K562 (cell line): Measurements from ENCODE around the gene TMEM184C. TPM values are rescaled to one million over a fixed set of nuclear protein-coding genes. Genes with fewer than 3 reads are reported as not detected.

Experiments
- ARID3B ChIP-seq: fragments of 250-450 bp; sonication (Bioruptor Pico); IDR thresholded peaks from 2 replicates; pipeline ENCODE4 v1.4.0; 2020; ENCODE audit warnings: borderline replicate concordance
- BRD9 ChIP-seq: fragments of 450-650 bp; IDR thresholded peaks from 2 replicates; pipeline ENCODE4 v1.6.1; 2018; ENCODE audit warnings: low read depth; ENCODE audit not compliant: partially characterized antibody
- CBX8 ChIP-seq: fragments of 200-600 bp; sonication (generic); IDR thresholded peaks from 2 replicates; pipeline ENCODE4 v1.6.1; 2012; ENCODE audit warnings: borderline replicate concordance, mixed run types, low read depth, mild to moderate bottlenecking, moderate library complexity, mixed read lengths, low read length, control low read depth, inconsistent platforms; ENCODE audit not compliant: poor library complexity, severe bottlenecking; ENCODE audit errors: extremely low read depth
- DMBX1 ChIP-seq: fragments of 250-450 bp; sonication (Bioruptor Pico); IDR thresholded peaks from 2 replicates; pipeline ENCODE4 v1.8.0; 2022; ENCODE audit warnings: inconsistent platforms, mild to moderate bottlenecking, moderate library complexity, borderline replicate concordance
- ERF ChIP-seq: fragments of 450-650 bp; formaldehyde crosslinking; IDR thresholded peaks from 2 replicates; pipeline ENCODE4 v1.4.0; 2020; ENCODE audit warnings: mild to moderate bottlenecking, mixed read lengths
- FIP1L1 ChIP-seq: fragments of 200-400 bp; formaldehyde crosslinking; IDR thresholded peaks from 2 replicates; pipeline ENCODE4 v1.6.1; 2018; ENCODE audit warnings: mild to moderate bottlenecking, low read depth, low read length; ENCODE audit not compliant: poor library complexity, severe bottlenecking
- HBP1 ChIP-seq: fragments of 450-650 bp; formaldehyde crosslinking; IDR thresholded peaks from 2 replicates; pipeline ENCODE4 v1.4.0; 2022; ENCODE audit warnings: missing genetic modification characterization
- HNRNPL ChIP-seq: fragments of 200-400 bp; formaldehyde crosslinking; IDR thresholded peaks from 2 replicates; pipeline ENCODE4 v1.6.1; 2017; ENCODE audit warnings: low read depth, mild to moderate bottlenecking, low read length
- KLF16 ChIP-seq: IDR thresholded peaks from 2 replicates; pipeline ENCODE4 v1.6.1; 2016; ENCODE audit warnings: antibody characterized with exemption
- LARP7 ChIP-seq: fragments of 450-650 bp; IDR thresholded peaks from 2 replicates; pipeline ENCODE4 v1.6.1; 2016
- NCOA4 ChIP-seq: fragments of 450-650 bp; IDR thresholded peaks from 2 replicates; pipeline ENCODE4 v1.6.1; 2018; ENCODE audit warnings: mild to moderate bottlenecking; ENCODE audit not compliant: partially characterized antibody
- PHF20 ChIP-seq: fragments of 450-650 bp; IDR thresholded peaks from 2 replicates; pipeline ENCODE4 v1.6.1; 2018; ENCODE audit not compliant: partially characterized antibody
- PHTF2 ChIP-seq: fragments of 250-450 bp; sonication (Bioruptor Pico); IDR thresholded peaks from 2 replicates; pipeline ENCODE4 v1.5.0; 2021; ENCODE audit warnings: mild to moderate bottlenecking
- PYGO2 ChIP-seq: fragments of 450-650 bp; IDR thresholded peaks from 2 replicates; pipeline ENCODE4 v1.6.1; 2016; ENCODE audit warnings: mild to moderate bottlenecking, missing genetic modification characterization, moderate library complexity, missing compliant biosample characterization
- SIN3A ChIP-seq, 2 experiments: fragments of 150-350 bp in 1 of 2; IDR thresholded peaks; 2 replicates each; pipeline ENCODE4 v1.6.1; 2011 to 2016; ENCODE audit warnings: borderline replicate concordance in 2 of 2, low read depth in 2 of 2, low read length in 2 of 2, mild to moderate bottlenecking in 2 of 2, moderate library complexity in 2 of 2; ENCODE audit not compliant: control insufficient read depth in 1 of 2
- SOX6 ChIP-seq: fragments of 450-650 bp; IDR thresholded peaks from 2 replicates; pipeline ENCODE4 v1.6.1; 2014; ENCODE audit warnings: mild to moderate bottlenecking
- SRSF1 ChIP-seq: fragments of 200-400 bp; formaldehyde crosslinking; IDR thresholded peaks from 2 replicates; pipeline ENCODE4 v1.6.1; 2017; ENCODE audit warnings: mild to moderate bottlenecking, low read depth, low read length, moderate library complexity
- U2AF2 ChIP-seq: fragments of 200-400 bp; formaldehyde crosslinking; optimal IDR thresholded peaks from 2 replicates; pipeline ENCODE3; 2017; ENCODE audit warnings: low read depth, mild to moderate bottlenecking, low read length
- ZNF280B ChIP-seq: fragments of 250-450 bp; sonication (Bioruptor Pico); IDR thresholded peaks from 2 replicates; pipeline ENCODE4 v1.5.1; 2021; ENCODE audit warnings: mild to moderate bottlenecking
- ZNF347 ChIP-seq: fragments of 450-650 bp; formaldehyde crosslinking; IDR thresholded peaks from 2 replicates; pipeline ENCODE4 v1.4.0; 2020; ENCODE audit warnings: low read depth, mild to moderate bottlenecking, moderate library complexity
- ZNF764 ChIP-seq: fragments of 250-450 bp; sonication (Bioruptor Pico); IDR thresholded peaks from 2 replicates; pipeline ENCODE4 v1.4.0; 2020; ENCODE audit warnings: low read depth, mild to moderate bottlenecking, moderate library complexity
- ZNF785 ChIP-seq: fragments of 250-450 bp; sonication (Bioruptor Pico); IDR thresholded peaks from 2 replicates; pipeline ENCODE4 v1.4.0; 2020; ENCODE audit warnings: mild to moderate bottlenecking
- ZNF830 ChIP-seq: fragments of 250-450 bp; sonication (Bioruptor Pico); IDR thresholded peaks from 2 replicates; pipeline ENCODE4 v1.5.0; 2021; ENCODE audit warnings: mild to moderate bottlenecking
- ZZZ3 ChIP-seq: fragments of 450-650 bp; IDR thresholded peaks from 2 replicates; pipeline ENCODE4 v1.6.1; 2016; ENCODE audit warnings: antibody characterized with exemption, mild to moderate bottlenecking, moderate library complexity
- polyA plus RNA-seq, 8 experiments: library from polyadenylated mRNA; depleted of rRNA in 4 of 8; stranded (reverse) in 5 of 8; unstranded in 3 of 8; fragments of >200 nt; fragmentation: Nextera tagmentation in 2 of 8; fragmentation: Illumina TruSeq in 1 of 8; extraction: Ambion mirVana in 2 of 8; extraction: Trizol in 1 of 8; gene quantifications; 2 replicates each; pipeline versions ENCODE4 v1.2.1 to v1.2.3, GENCODE V29; 2011 to 2014; ENCODE audit warnings: inconsistent platforms in 1 of 8, missing spikeins in 1 of 8
- total RNA-seq, 7 experiments: library from RNA; depleted of rRNA in 6 of 7; stranded (reverse); fragments of >200 nt in 6 of 7; fragmentation: Illumina TruSeq in 2 of 7; extraction: Trizol in 2 of 7; gene quantifications; 2 replicates each; pipeline versions ENCODE4 v1.2.1 to v1.2.3, GENCODE V29; 2011 to 2021; ENCODE audit warnings: low replicate concordance in 1 of 7

The TMEM184C gene
- total and polyA plus RNA-seq, 9 of the 15 experiments (the other 6 are each of a cell fraction or from before 2014, with no cell fraction given): 3.9 to 24.2 (median 18.2) TPM

GRCh38 chr4:147683717-147684700, 66.8 kb downstream of the TMEM184C start, which contains the start of gene PRMT9 (continued):
- TF ChIP-seq ZNF347 (CRISPR knock-in tag) (no peak), FIP1L1 (no peak), ZNF764 (no peak), ERF (CRISPR knock-in tag) (no peak), PHTF2 (CRISPR knock-in tag) (no peak), SIN3A (IDR thresholded peaks at IDR 0.05; ENCODE audit: borderline replicate concordance in 2 of 2, control insufficient read depth in 1 of 2, low read depth in 2 of 2, low read length in 2 of 2) (peak in 1 of 2 experiments; percentile 66; a peak in 1 of 4 replicates), SOX6 (peak; percentile 42; the same call in 1 of the 2 replicates), NCOA4 (no peak), SRSF1 (no peak), U2AF2 (no peak), DMBX1 (CRISPR knock-in tag) (no peak; the same call in 1 of the 2 replicates), CBX8 (no peak), PHF20 (peak; percentile 80), ZNF785 (no peak), HBP1 (CRISPR knock-in tag) (no peak), BRD9 (no peak), HNRNPL (0 out of 2 replicates have a peak, but pooled peaks have one; percentile 61), ZNF830 (CRISPR knock-in tag) (no peak), ARID3B (CRISPR knock-in tag) (no peak), ZNF280B (CRISPR knock-in tag) (no peak), LARP7 (no peak), KLF16 (no peak), ZZZ3 (no peak), PYGO2 (tag) (no peak)
